Measurements from ENCODE around the gene CNTN4. TPM values are rescaled to one million over a fixed set of nuclear protein-coding genes. Genes with fewer than 3 reads are reported as not detected.

The CNTN4 gene
- total RNA-seq, 6 experiments from 2014 or later, result 1.5 to 3.9 (median 1.7) TPM

- H3K9me3 ChIP-seq, result no peaks in the 10 kb centered on the region
- H3K36me3 ChIP-seq, result no peaks in the 10 kb centered on the region
- TF ChIP-seq, protein P1, sequence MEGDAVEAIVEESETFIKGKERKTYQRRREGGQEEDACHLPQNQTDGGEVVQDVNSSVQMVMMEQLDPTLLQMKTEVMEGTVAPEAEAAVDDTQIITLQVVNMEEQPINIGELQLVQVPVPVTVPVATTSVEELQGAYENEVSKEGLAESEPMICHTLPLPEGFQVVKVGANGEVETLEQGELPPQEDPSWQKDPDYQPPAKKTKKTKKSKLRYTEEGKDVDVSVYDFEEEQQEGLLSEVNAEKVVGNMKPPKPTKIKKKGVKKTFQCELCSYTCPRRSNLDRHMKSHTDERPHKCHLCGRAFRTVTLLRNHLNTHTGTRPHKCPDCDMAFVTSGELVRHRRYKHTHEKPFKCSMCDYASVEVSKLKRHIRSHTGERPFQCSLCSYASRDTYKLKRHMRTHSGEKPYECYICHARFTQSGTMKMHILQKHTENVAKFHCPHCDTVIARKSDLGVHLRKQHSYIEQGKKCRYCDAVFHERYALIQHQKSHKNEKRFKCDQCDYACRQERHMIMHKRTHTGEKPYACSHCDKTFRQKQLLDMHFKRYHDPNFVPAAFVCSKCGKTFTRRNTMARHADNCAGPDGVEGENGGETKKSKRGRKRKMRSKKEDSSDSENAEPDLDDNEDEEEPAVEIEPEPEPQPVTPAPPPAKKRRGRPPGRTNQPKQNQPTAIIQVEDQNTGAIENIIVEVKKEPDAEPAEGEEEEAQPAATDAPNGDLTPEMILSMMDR (IDR thresholded peaks at IDR 0.05), result no peak
- TF ChIP-seq POLR2A (IDR thresholded peaks at IDR 0.05), result no peak
- no peaks in the 10 kb centered on the region for H3K27me3 ChIP-seq
- no peaks in the 10 kb centered on the region for H3K4me1 ChIP-seq
- no peak overlapping the region for H3K27ac ChIP-seq
- ATAC-seq (no peak), DNase-seq (no peak)
- no peak overlapping the region for H3K4me3 ChIP-seq
- 48% methylated on average over 7 of the region's 7 CpGs for WGBS (ENCODE audit: insufficient coverage, low coverage, low lambda C conversion rate, missing lambda C conversion rate)
- intact Hi-C loops (cut with DNase I), result no loop called here
Observed at GRCh38 chr3:3023111-3023745, 924.6 kb downstream of the CNTN4 start.

- DNase-seq (no peak), ATAC-seq (no peak)
- intact Hi-C loops (cut with DNase I), result no loop called here
- Histone ChIP-seq H3K36me3 (no peaks in the 10 kb centered on the region), H3K27me3 (no peaks in the 10 kb centered on the region), H3K4me1 (no peaks in the 10 kb centered on the region), H3K27ac (no peak overlapping the region), H3K4me3 (no peak overlapping the region), H3K9me3 (no peaks in the 10 kb centered on the region)
- no peak for TF ChIP-seq POLR2A (IDR thresholded peaks at IDR 0.05)
- TF ChIP-seq, protein P1 (IDR thresholded peaks at IDR 0.05), result no peak
- 72% methylated on average over 5 of the region's 5 CpGs for WGBS (ENCODE audit: insufficient coverage, low coverage, low lambda C conversion rate, missing lambda C conversion rate)
Observed at GRCh38 chr3:3027976-3028567, 929.4 kb downstream of the CNTN4 start.

DNA sequence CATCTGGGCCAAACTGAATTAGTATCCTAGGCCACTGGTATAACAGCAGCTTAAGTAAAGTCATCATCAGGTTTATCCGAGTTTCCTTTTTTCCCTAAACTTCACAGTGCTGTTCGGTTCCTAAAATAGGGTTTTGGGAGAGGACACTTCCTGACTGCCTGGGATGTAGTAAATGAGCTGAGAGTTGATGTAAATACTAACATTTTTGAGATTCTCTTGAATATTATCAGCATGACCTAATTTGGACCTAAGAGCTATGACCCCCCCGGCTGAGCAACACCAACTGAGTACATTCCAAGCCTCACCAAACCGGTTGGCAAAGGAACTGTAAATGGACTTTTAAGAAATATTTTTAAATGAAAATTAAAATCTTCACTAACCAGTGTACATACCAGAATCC lies 932.7 kb downstream of the CNTN4 start:
- H3K9me3 ChIP-seq, result no peaks in the 10 kb centered on the region
- no peaks in the 10 kb centered on the region for H3K27me3 ChIP-seq
- no peaks in the 10 kb centered on the region for H3K36me3 ChIP-seq
- ATAC-seq, result peak in 2 of 4 donors; percentile 12 to 20
- H3K27ac ChIP-seq, result no peak overlapping the region
- intact Hi-C loops (cut with DNase I), result no loop called here
- H3K4me1 ChIP-seq, result no peaks in the 10 kb centered on the region
- DNase-seq, result no peak
- TF ChIP-seq, protein P1 (IDR thresholded peaks at IDR 0.05), result no peak
- TF ChIP-seq POLR2A (IDR thresholded peaks at IDR 0.05), result no peak
- 54% methylated on average over 4 of the region's 4 CpGs for WGBS (ENCODE audit: insufficient coverage, low coverage, low lambda C conversion rate, missing lambda C conversion rate)
- H3K4me3 ChIP-seq, result no peak overlapping the region

DNA sequence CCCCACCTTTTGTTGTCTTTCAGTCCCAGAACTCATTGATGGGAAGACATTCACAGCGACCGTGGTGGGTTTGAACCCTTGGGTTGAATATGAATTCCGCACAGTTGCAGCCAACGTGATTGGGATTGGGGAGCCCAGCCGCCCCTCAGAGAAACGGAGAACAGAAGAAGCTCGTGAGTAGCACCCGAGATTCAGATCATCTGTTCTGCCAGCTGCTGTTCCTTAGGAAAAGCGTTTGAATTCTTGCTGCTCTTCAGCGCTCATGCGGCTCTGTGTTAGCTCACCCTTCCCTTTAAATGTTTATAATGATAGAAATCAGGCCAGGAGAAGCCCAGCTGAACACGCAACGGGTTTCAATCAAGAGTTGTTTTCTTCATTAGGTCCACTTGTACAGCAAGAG lies 938.5 kb downstream of the CNTN4 start:
- intact Hi-C loops (cut with DNase I), result no loop called here
- ATAC-seq (no peak), DNase-seq (no peak)
- TF ChIP-seq, protein P1 (IDR thresholded peaks at IDR 0.05), result no peak
- TF ChIP-seq POLR2A (IDR thresholded peaks at IDR 0.05), result no peak
- H3K4me3 ChIP-seq, result no peak overlapping the region
- H3K9me3 ChIP-seq, result no peaks in the 10 kb centered on the region
- H3K4me1 ChIP-seq, result no peaks in the 10 kb centered on the region
- no peak overlapping the region for H3K27ac ChIP-seq
- no peaks in the 10 kb centered on the region for H3K36me3 ChIP-seq
- WGBS (ENCODE audit: insufficient coverage, low coverage, low lambda C conversion rate, missing lambda C conversion rate), result 79% methylated on average over 12 of the region's 13 CpGs
- no peaks in the 10 kb centered on the region for H3K27me3 ChIP-seq

All from right lobe of liver (tissue), 6 donors.